HG03025 (cell line): ENCODE data around the gene TMEM221.
A peak's percentile ranks its signal among the peaks of the same experiment; 100 is the strongest.

ENCODE experiments used
- ATAC-seq: cut with Tn5 transposase; IDR thresholded peaks from one replicate; pipeline ENCODE4 v1.9.1; 2021; ENCODE audit warnings: mild to moderate bottlenecking, moderate library complexity; ENCODE audit not compliant: unreplicated experiment, low FRiP score

The TMEM221 gene

DNA sequence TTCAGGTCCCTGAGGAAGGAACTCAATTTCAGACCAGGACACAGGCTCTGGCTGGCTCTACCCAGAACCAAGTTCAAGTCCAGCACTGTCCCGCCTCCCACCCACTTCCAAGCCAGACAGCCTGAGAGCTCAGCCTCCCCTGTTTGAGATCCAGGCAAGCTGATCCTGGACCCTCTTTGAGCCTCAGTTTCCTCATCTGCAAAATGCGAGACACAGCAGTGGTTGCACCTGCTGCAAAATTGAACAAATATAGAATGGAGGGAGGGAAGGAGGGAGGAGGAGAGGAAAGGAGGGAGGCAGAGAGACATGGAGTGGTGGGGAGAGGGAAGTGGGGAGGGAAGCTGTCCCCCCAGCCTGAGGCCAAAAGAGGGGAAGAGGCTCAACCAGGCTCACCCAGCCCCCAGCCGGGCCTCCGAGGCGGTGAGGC, 751 bp downstream of the TMEM221 start:
- ATAC-seq, result no peak

DNA sequence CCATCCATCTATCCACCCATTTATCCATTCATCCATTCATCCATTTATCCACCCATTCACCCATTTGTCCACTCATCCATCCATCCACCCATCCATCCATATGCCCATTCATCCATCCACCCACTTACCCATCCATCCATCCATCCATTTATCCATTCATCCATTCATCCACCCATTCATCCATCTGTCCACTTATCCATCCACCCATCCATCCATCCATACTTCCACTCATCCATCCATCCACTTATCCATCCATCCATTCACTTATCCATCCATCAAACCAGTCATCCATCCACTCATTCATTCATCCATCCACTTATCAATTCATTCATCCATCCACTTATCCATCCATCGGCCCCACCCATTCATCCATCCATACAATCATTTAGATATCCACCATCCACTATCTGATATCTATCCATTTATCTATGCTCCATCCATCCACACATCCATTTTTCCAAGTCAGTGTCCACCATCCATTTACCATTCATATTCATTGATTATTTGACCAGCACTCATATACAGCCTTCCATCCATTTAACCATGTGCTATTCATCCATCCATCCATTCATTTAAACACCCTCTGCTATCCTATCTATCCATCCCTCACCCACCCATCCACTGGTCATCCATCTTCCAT, 2.8 kb downstream of the TMEM221 start:
- no peak for ATAC-seq

DNA sequence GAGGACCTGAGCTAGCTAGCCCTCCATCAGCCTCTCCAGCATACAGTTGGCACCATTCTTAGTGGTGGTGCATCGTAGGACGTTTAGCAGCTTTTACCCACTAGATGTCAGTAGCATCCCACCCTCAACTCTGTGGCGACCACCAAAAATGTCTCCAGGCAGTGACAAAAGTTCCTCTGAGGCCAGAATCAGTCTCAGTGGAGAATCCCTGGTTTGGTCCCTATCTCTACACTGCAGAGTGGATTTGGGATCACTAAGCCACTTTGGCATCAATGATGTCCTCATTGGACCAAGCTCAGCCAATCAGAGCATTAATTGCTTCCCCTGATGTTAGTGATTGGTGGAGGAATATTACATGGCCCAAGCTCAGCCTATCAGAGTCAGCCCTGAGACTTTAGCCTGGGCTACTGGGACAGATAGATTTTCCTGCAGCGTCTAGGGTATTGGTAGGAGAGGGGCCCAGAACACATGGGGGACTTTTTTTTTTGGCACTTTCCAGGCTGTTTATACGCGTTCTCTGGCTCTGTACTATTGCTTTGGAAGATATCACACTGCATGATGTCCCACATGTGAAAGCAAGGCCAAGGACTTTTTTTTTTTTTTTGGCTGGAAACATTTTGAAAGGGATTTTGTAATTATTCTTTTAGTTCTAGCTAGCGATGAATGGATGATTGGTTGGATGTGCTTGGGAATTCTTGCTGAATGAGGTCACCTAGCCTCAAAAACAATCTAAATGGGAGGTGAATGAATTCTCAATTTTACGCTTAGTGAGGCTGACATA, 7.0 kb downstream of the TMEM221 start:
- ATAC-seq, result no peak

DNA sequence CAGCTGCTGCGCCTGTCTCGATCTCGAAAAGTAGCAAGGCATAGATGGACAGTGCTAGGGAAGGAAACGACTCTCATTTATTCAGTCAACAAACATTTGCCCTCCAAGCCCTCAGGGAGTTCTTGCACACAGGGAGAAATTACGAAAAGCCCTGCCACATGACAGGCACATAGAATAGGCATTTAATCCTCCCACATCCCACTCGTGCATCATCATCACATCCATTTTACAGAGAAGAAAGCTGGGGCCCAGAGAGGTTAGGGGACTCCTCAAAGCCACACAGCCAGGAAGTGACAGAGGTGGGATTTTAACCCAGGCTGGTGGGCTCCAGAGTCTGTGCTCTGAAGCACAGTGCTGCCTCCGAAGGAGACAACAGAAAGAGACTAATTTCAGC, 11.6 kb downstream of the TMEM221 start:
- ATAC-seq, result no peak

DNA sequence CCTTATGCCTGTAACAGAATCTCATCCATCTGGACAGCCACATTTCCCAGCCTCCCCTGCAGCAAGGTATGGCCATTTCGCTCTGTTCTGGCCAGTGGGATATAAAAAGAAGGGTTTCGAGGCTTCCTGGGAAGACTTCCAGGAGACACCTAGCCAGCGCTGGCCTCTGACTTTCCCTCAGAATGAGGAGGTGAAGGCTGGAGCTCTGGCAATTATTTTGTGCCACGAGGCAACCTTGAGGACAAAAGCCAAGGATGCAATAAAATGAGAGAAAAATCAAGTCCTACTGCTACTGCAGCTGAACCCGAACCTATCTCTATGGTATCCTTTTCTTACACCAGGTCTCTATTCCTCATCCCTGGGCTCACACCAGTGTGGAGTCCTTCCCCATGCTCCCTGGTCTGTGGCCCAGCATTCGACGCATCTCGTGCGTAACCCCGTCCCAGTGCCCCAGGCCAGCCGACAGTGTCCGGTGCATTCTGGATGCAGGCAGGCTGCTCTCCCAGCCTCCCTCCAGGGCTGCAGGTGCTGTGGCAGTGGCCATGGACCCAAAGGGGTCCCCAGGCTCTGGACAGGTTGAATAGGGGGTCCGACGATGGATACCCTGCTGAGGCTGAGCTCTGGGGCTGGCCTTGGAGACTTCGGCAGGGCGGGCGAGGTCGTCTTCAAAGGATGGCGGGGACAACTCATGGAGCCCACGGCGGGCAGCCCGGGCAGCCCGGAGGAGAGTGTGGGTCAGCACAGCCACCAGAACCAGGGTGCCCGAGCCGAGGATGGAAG, 12.2 kb downstream of the TMEM221 start:
- ATAC-seq, result no peak

DNA sequence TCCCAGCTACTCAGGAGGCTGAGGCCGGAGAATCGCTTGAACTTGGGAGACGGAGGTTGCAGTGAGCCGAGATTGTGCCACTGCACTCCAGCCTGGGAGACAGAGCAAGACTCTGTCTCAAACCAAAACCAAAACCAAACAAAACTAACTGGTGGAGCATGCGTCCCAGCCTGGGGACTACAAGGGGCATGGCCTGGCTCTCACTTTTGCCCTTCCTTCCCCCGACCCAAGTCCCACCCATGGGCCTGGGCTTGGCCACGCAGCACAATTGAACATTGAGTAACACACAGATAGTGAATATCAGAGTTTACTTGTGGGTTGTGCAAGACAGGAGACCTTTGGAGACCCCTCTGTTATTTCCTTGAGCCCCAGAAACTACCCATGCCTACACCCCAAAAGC, 13.2 kb downstream of the TMEM221 start:
- ATAC-seq, result no peak

DNA sequence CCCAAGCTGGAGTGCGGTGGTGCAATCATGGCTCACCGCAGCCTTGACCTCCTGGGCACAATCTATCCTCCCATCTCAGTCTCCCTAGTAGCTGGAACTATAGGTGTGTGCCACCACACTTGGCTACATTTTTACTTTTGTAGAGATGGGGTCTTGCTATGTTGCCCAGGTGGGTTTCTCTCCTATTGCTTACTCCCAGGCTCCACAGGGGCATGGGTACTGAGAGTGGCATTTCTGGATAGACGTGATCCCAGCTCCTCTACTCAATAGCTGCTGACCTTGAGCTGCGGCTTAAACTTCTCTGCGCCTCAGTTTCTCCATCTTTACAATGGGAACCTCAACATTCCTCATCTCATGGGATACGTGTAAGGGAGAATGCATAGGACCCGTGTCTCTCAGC, 17.1 kb downstream of the TMEM221 start:
- ATAC-seq, result no peak

DNA sequence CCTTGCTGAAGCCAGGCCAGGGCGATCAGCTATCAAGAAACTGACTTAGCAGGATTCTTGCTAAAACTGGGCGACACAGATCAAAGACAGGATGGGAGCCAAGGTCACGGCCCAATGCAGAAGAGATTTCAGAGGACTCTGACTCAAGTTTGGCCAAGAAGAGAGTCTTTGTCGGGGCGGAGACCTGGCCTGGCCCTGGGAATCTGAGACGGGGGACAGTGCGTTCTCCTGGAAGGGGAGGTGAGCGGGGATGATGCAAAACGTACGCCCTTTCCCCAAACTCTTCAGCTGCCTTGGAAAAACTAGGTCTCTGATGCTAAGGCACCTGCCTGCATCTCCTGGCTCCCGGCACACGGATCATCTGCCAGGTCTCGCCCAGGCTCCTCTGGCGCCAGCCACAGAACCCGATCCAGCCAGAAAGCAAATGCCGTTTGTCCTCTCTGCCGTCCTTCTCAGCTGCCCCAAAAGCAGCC, 18.8 kb downstream of the TMEM221 start:
- no peak for ATAC-seq

DNA sequence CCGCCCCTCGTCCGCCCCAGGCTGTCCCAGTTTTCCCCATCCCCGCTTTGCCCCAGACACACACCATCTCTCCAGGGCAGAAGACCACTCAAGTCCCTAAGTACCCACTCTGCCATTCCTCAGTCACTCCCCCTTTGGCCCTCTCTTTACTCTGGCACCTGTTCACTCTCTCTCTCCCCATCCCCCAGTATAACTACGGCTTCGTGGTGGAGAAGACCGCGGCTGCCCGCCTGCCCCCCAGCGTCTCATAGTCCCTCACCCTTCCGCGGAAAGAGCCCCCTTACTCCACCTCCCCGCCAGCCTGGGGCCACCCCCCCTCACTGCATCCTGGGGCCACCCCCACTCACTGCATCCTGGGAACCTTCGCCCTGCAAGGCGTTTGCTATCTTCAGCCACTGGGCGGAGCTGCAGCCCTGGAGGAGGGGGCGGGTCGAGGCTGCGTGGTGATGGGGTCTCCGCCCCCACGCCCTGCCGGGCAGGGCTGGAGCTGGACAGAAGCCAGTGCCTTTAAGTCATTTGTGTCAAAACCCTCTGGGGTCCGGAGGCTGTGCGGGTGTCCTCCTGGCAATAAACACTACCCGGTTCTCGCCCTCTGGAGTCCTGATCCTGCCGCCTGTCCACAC, 23.6 kb downstream of the TMEM221 start:
- no peak for ATAC-seq

DNA sequence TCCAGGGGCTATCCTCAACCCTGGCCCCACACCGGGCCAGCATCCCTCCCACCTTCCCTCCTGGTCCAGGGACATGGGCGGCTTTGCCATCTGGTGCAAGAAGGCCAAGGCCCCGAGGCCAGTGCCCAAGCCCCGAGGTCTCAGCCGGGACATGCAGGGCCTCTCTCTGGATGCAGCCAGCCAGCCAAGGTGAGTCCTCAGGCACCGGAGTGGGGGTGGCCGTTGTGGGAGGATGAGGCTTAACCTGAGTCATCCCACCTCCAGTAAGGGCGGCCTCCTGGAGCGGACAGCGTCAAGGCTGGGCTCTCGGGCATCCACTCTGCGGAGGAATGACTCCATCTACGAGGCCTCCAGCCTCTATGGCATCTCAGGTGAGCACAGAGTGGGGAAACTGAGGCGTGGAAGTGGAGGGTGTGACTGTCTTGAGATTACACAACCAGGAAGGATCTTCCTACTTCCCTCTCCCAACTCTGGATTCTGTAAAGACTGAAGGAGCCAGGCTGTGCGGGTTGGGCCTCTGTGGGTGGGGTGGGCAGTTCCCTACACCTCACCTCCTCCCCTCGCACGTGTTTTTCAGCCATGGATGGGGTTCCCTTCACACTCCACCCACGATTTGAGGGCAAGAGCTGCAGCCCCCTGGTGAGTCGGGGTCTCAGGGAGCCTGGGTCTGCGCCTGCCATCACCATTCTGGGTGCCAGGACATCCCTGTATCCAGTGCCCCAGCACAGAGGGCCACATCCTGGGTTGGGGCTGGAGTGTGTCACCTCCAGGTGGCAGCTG, 24.8 kb downstream of the TMEM221 start:
- no peak for ATAC-seq

DNA sequence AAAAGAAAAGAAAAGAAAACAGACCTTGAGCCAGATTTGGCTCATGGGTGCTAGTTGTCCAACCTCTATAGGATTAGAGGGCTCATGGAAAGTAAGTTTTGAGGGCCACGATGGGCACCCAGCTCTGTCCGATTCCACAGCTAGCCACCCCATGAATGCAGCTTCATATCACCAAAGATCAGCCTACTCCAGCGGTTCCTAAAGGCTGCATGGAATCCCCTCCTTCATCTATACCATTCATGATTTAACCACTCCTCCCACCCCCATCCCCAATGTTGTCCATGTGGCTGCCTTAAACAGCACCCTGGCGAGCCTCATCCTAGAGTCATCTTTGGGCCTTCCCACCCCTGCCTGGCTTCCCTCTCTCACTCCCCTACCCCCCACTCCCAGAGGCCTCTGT, 26.5 kb downstream of the TMEM221 start:
- no peak for ATAC-seq

DNA sequence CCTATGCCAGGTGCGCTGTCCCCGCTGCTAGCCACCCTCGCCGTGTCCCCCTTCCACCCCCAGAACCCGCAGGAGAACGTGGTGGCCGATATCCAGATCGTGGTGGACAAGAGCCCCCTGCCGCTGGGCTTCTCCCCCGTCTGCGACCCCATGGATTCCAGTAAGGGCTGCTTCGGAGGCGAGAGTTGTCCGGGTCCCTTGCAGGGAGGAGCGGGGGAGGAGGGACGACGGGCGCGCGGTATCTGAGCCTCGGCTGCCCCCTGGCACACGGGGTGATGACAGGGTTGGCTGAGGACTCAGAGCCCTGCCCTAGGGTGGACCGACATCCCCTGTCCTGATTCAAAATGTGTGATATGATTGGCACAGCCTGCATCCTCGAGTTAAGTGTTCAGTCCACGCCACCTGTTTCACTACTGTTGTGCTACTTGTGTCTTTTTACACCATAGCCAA, 28.0 kb downstream of the TMEM221 start:
- peak; percentile 19 for ATAC-seq

DNA sequence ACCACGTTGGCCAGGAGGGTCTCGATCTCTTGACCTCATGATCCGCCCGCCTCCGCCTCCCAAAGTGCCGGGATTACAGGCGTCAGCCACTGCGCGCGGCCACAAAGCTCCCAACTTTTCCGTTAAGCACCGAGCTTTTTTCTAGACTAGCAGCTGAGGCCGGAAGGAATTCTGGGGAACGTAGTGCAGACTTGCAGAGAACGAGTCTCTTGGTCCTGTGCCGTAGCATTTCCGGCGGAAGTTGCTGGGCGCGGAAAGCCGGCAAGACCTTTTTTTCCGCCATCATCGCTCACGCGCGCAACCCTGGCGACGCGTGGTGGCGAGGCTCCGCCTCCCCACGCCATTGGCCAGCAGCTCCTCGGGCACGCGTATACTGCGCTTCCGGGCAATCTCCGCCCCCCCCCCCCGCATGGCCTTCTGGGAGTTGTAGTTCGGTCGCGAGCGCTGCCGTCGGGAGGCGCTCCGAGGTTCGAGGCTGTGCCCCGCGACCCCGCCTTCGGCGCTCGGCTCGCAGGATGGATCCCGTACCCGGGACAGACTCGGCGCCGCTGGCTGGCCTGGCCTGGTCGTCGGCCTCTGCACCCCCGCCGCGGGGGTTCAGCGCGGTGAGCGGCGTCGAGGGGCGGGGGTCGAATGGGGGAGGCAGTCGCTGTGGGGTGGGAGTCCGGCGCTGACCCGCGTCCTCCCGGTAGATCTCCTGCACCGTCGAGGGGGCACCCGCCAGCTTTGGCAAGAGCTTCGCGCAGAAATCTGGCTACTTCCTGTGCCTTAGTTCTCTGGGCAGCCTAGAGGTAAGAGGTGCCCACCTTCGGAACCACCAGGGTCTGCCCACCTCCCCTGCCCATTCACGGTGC, 28.6 kb downstream of the TMEM221 start, which contains the start of gene MVB12A:
Gene MVB12A (plus strand): TSS at position 427 of the 854 bp plus-strand sequence. CDS start 89 bp downstream, at position 516.
- peak; percentile 86 for ATAC-seq

DNA sequence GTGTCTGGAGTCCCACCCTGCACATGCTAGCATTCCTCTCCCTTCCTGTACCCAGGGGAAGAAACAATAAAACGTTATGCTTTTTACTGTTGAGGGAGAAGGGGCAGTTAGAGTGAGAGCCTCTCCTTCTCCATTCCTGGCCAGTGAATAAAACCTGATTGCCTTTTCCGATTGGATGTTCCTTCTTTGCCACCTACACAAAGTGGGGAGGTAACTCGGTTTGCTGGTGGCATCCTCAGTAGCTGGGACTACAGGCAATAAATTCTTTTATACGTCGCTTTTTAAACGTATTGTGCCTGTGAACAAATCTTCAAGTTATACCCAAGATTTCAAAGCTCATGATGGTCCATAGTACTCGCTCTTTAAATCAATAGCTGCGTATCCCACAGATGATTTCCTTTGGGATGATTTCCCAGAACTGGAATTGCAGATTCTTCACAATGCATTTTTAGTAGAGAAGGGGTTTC, 29.3 kb downstream of the TMEM221 start:
- no peak for ATAC-seq

DNA sequence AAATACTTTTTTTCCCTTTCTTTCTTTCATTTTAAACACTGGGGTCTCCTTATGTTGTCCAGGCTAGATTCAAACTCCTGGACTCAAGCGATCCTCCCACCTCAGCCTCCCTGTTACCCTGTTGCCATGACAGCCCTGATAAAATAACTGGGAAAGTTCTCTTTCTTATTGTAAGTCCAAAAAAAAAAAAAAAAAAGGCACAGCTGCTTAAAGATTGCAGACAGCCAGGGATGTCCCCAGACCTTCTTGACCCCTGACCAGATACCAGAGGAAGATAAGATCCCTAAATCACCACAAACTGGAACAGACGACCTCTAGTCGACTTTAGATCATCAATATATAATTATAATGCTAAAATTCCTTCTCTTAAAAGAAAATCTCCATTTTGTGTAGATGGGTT, 29.8 kb downstream of the TMEM221 start:
- ATAC-seq, result no peak

DNA sequence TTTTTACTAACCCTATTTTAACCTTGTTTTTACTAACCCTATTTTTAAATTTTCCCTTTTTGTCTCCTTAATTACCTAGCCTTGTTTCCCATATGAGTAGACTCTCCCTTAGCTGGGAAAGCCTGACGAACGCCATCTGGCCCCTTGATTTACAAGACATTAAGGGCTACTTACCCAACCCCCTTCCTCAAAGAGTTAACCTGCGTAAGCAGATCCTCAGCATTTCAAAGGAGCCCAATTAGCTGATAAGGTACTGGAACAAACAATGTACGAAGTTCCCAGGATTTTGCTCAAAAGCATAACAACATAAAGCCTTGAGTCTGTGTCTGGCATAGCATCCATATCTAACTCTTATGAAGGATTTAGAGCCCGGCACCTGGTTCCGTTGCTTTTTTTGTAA, 33.3 kb downstream of the TMEM221 start:
- no peak for ATAC-seq

DNA sequence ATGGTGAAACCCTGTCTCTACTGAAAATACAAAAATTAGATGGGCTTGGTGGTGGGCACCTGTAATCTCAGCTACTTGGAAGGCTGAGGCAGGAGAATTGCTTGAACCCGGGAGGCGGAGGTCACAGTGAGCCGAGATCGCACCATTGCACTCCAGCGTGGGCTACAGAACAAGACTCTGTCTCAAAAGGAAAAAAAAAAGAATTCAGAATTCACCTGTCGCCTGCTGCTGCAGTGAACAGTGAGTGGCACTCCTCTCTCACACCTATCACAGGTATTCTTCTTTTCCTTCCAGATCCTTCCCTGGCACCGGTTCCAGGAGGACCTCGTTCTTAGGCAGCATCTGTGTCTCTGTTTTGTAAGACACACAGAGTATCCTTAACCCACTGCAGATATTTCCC, 34.4 kb downstream of the TMEM221 start:
- no peak for ATAC-seq

DNA sequence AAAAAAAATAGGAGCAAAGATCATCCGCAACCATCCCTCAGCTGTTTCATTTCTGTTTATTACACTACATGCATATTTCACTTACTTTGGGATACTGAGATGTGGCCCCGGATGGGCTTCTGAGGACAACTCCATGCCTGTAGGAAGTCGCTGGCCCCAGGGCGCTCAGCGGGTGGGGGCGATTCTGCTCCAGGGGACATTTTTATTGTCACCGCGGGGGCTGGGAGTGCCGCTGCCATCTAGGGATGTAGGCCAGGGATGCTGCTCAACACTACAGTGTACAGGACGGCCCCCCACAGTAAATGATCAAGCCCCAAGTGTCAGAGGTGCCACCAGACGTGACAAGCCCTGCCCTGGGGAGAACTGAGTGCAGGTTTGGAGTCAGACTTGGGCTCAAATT, 36.7 kb downstream of the TMEM221 start:
- no peak for ATAC-seq

DNA sequence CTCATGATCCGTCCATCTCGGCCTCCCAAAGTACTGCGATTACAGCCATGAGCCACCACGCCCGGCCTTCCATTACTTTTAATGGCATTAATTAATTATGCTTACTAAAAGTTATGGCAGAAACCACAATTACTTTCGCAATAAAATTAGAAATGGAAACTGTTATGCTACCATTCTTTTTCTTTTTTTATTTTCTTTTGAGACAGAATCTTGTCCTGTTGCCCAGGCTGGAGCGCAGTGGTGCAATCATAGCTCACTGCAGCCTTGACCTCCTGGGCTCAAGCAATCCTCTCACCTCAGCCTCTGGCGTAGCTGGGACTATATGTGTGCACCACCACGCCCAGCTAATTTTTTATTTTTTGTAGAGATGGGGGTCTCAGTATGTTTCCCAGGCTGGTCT, 38.5 kb downstream of the TMEM221 start:
- no peak for ATAC-seq
